Activated naive CD8-positive, alpha-beta T cell treated with anti-CD3 and anti-CD28 coated beads, Interleukin-2, amount 10 ng/mL, durations not matched to agents 7 days and 5 days (primary cell): Measurements from ENCODE around the gene MSI1. TPM values are rescaled to one million over a fixed set of nuclear protein-coding genes. Genes with fewer than 3 reads are reported as not detected.
A peak's percentile ranks its signal among the peaks of the same experiment; 100 is the strongest.

Experiments used
- ATAC-seq: fragments of 150-1000 bp; cut with Tn5 transposase; one replicate; pipeline ENCODE4 v1.10.0; 2021; ENCODE audit warnings: low read depth, moderate library complexity
- POLR2A ChIA-PET: fragments of 350-600 bp; sonication (Branson Sonifier 250); formaldehyde crosslinking; loops from one replicate; lab custom pipeline; 2021; ENCODE audit warnings: antibody characterized with exemption; lab: Charles Lee
- DNase-seq: peaks from one replicate; pipeline ENCODE4 v3.0.0; 2021
- H3K27ac Mint-ChIP-seq: one replicate; pipeline ENCODE4 v1.8.0; 2022; ENCODE audit warnings: mild to moderate bottlenecking, mixed read lengths
- H3K27me3 Mint-ChIP-seq: one replicate; pipeline ENCODE4 v1.8.0; 2022; ENCODE audit warnings: mild to moderate bottlenecking, moderate library complexity, mixed read lengths
- H3K36me3 Mint-ChIP-seq: one replicate; pipeline ENCODE4 v1.8.0; 2021; ENCODE audit warnings: mild to moderate bottlenecking, mixed read lengths
- H3K4me1 Mint-ChIP-seq: one replicate; pipeline ENCODE4 v1.8.0; 2021; ENCODE audit warnings: mixed read lengths
- H3K4me3 Mint-ChIP-seq: one replicate; pipeline ENCODE4 v1.8.0; 2022; ENCODE audit warnings: mild to moderate bottlenecking, moderate library complexity, mixed read lengths
- H3K9me3 Mint-ChIP-seq: one replicate; pipeline ENCODE4 v1.8.0; 2021; ENCODE audit warnings: mixed read lengths
- total RNA-seq, 2 experiments: library from RNA; stranded (reverse); gene quantifications; one replicate each; pipeline ENCODE4 v1.2.3, GENCODE V29; 2021

The MSI1 gene
- total RNA-seq, 2 experiments from 2014 or later, result not detected

- Mint-ChIP-seq H3K4me1 (peaks cover 4% of the 10 kb centered on the region), H3K36me3 (no peaks in the 10 kb centered on the region), H3K27ac (no peak overlapping the region), H3K9me3 (no peaks in the 10 kb centered on the region), H3K4me3 (no peak overlapping the region), H3K27me3 (peaks cover 36% of the 10 kb centered on the region)
- POLR2A ChIA-PET, result no interaction called here
- no peak for ATAC-seq
- no peak for DNase-seq
Observed at GRCh38 chr12:120397824-120398540, 29.0 kb upstream of the MSI1 start.

- Mint-ChIP-seq H3K4me1 (peaks cover 4% of the 10 kb centered on the region), H3K9me3 (no peaks in the 10 kb centered on the region), H3K36me3 (no peaks in the 10 kb centered on the region), H3K27ac (peak overlapping the region; percentile 51), H3K4me3 (peak overlapping the region; percentile 44), H3K27me3 (peaks cover 38% of the 10 kb centered on the region)
- POLR2A ChIA-PET, result interaction anchor here (0.5 kb wide), 1 partner anchor 10 kb away, joined by 4 read pairs; no protein-coding TSS in a partner anchor
- no peak for DNase-seq
- ATAC-seq, result peak; percentile 36
Observed at GRCh38 chr12:120394483-120395367, 25.8 kb upstream of the MSI1 start.

GRCh38 chr12:120390540-120391120 lies 21.7 kb upstream of the MSI1 start:
- no peaks in the 10 kb centered on the region for H3K36me3 Mint-ChIP-seq
- no peak for DNase-seq
- ATAC-seq, result no peak
- POLR2A ChIA-PET, result no interaction called here
- H3K4me3 Mint-ChIP-seq, result no peak overlapping the region
- no peak overlapping the region for H3K27ac Mint-ChIP-seq
- no peaks in the 10 kb centered on the region for H3K9me3 Mint-ChIP-seq
- H3K27me3 Mint-ChIP-seq, result peaks cover 50% of the 10 kb centered on the region
- peaks cover 4% of the 10 kb centered on the region for H3K4me1 Mint-ChIP-seq

- no peak overlapping the region for H3K27ac Mint-ChIP-seq
- no peaks in the 10 kb centered on the region for H3K4me1 Mint-ChIP-seq
- POLR2A ChIA-PET, result no interaction called here
- no peaks in the 10 kb centered on the region for H3K9me3 Mint-ChIP-seq
- no peaks in the 10 kb centered on the region for H3K36me3 Mint-ChIP-seq
- DNase-seq (no peak), ATAC-seq (no peak)
- peaks cover 46% of the 10 kb centered on the region for H3K27me3 Mint-ChIP-seq
- H3K4me3 Mint-ChIP-seq, result no peak overlapping the region
Observed at GRCh38 chr12:120388691-120389481, 19.9 kb upstream of the MSI1 start.

- ATAC-seq (no peak), DNase-seq (no peak)
- POLR2A ChIA-PET, result no interaction called here
- Mint-ChIP-seq H3K9me3 (no peaks in the 10 kb centered on the region), H3K27ac (no peak overlapping the region), H3K36me3 (no peaks in the 10 kb centered on the region), H3K4me1 (no peaks in the 10 kb centered on the region), H3K27me3 (peaks cover 33% of the 10 kb centered on the region), H3K4me3 (no peak overlapping the region)
Observed at GRCh38 chr12:120381752-120382419, 12.9 kb upstream of the MSI1 start.

- H3K9me3 Mint-ChIP-seq, result no peaks in the 10 kb centered on the region
- ATAC-seq (no peak), DNase-seq (no peak)
- H3K27ac Mint-ChIP-seq, result no peak overlapping the region
- peaks cover 52% of the 10 kb centered on the region for H3K27me3 Mint-ChIP-seq
- POLR2A ChIA-PET, result no interaction called here
- H3K36me3 Mint-ChIP-seq, result no peaks in the 10 kb centered on the region
- H3K4me1 Mint-ChIP-seq, result no peaks in the 10 kb centered on the region
- no peak overlapping the region for H3K4me3 Mint-ChIP-seq
Observed at GRCh38 chr12:120378036-120378435, 9.1 kb upstream of the MSI1 start.

- Mint-ChIP-seq H3K27me3 (peaks cover 55% of the 10 kb centered on the region), H3K36me3 (no peaks in the 10 kb centered on the region), H3K4me1 (no peaks in the 10 kb centered on the region), H3K27ac (no peak overlapping the region), H3K4me3 (no peak overlapping the region), H3K9me3 (no peaks in the 10 kb centered on the region)
- POLR2A ChIA-PET, result no interaction called here
- no peak for DNase-seq
- no peak for ATAC-seq
Observed at GRCh38 chr12:120377611-120378010, 8.6 kb upstream of the MSI1 start.

GRCh38 chr12:120376934-120377572 lies 8.1 kb upstream of the MSI1 start:
- Mint-ChIP-seq H3K4me1 (no peaks in the 10 kb centered on the region), H3K27me3 (peaks cover 57% of the 10 kb centered on the region), H3K9me3 (no peaks in the 10 kb centered on the region), H3K4me3 (no peak overlapping the region), H3K27ac (no peak overlapping the region), H3K36me3 (no peaks in the 10 kb centered on the region)
- DNase-seq, result no peak
- no peak for ATAC-seq
- POLR2A ChIA-PET, result no interaction called here

- Mint-ChIP-seq H3K4me1 (no peaks in the 10 kb centered on the region), H3K27ac (no peak overlapping the region), H3K9me3 (no peaks in the 10 kb centered on the region), H3K36me3 (no peaks in the 10 kb centered on the region), H3K27me3 (peaks cover 58% of the 10 kb centered on the region), H3K4me3 (no peak overlapping the region)
- DNase-seq (no peak), ATAC-seq (no peak)
- POLR2A ChIA-PET, result no interaction called here
Observed at GRCh38 chr12:120376416-120376815, 7.5 kb upstream of the MSI1 start.

GRCh38 chr12:120376009-120376408 lies 7.0 kb upstream of the MSI1 start:
- Mint-ChIP-seq H3K27ac (no peak overlapping the region), H3K27me3 (peaks cover 61% of the 10 kb centered on the region), H3K36me3 (no peaks in the 10 kb centered on the region), H3K4me1 (no peaks in the 10 kb centered on the region), H3K4me3 (no peak overlapping the region), H3K9me3 (no peaks in the 10 kb centered on the region)
- POLR2A ChIA-PET, result no interaction called here
- no peak for ATAC-seq
- no peak for DNase-seq

GRCh38 chr12:120373683-120374082 lies 4.7 kb upstream of the MSI1 start:
- peaks cover 71% of the 10 kb centered on the region for H3K27me3 Mint-ChIP-seq

More at GRCh38 chr12:120373683-120374082, 4.7 kb upstream of the MSI1 start:
- Mint-ChIP-seq H3K9me3 (no peaks in the 10 kb centered on the region), H3K4me3 (no peak overlapping the region), H3K4me1 (no peaks in the 10 kb centered on the region), H3K36me3 (no peaks in the 10 kb centered on the region), H3K27ac (no peak overlapping the region)
- DNase-seq (no peak), ATAC-seq (no peak)
- POLR2A ChIA-PET, result no interaction called here
